ENCODE measurements around the gene HDGF.

Gene HDGF

DNA sequence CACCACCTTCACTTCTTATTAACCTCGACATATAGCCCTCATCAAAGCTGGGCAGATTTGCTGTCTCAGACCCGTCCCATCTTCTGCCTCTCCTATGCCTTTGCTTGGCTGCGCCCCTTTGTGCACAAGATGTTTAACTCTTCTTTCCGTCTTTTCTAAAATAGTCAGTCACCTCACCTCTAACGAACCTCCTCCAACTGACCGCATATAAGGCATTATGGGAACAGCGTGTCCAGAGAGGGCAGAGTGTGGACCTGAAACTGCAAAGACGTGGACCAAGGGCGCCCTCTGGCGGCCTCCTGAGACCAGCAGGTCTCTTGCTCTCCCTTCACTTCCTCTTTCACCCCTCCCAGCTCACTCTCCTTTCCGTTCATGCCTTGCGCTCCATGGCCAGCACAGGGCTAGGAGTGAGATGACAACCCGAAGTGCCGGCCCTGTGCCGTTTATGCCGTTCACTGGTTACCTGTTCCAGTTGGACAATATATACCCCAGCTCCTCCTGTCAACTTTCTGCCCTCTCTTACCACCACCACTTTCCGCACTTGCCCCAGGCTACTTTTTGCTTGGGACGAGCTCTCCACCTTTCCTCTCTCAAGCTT is 25.7 kb downstream of the HDGF start:
- DNase-seq (ENCODE audit: low read depth): peak; percentile 54

DNA sequence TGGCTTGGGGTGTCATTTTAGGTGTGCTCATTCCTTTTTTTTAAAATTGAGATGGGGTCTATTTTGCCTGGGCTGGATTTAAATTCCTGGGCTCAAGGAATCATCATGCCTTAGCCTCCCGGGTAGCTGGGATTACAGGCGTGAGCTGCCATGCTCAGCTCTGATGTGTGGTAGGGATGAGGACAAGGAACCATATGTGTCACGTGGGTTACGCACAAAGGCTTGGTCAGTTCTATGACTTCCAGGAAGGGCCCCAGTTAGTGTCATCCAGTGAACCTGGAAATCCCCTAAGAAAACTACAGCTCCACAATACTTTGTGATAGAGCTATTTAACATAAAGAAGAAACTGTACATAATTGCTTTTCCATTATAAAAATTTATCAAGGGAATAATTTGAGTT is 29.9 kb downstream of the HDGF start:
- no peak for DNase-seq (ENCODE audit: low read depth)

DNA sequence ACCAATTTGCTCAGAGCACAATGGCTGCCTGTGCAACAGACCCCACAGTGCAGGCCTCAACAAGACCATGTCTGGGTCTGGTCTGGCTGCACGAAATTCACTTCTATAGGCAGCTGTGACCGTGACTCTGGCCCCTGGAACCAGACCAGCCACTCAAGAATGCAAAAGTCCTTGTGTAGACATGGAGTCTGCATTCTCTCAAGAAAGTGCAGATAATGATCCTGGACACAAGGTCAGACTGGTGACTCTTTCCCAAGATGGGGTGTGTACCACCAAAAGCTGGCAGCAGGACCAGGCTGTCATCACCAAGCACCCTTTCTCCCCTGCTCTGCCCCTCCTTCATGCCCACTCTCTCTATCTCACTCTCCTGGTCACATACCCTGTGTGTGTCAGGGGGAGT is 30.3 kb downstream of the HDGF start:
- DNase-seq (ENCODE audit: low read depth): no peak

DNA sequence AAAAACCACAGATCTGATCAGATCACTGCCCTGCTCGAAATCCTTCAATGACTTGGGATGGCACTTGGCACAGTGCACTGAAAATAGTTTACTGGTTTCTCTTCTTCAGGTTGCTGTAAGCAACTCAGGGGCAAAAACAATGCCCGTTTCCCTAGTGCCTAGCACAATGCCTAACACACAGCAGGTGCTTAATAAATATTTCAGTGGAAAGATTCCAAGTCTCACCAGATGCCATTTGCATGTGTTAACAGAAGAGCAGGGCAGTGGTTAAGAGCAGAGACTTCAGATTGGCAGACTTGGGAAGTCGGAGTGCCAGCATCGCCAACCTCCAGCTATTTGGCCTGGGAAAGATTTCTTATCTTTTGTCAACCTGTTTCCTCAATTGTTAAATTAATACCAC is 34.1 kb downstream of the HDGF start:
- no peak for DNase-seq (ENCODE audit: low read depth)

DNA sequence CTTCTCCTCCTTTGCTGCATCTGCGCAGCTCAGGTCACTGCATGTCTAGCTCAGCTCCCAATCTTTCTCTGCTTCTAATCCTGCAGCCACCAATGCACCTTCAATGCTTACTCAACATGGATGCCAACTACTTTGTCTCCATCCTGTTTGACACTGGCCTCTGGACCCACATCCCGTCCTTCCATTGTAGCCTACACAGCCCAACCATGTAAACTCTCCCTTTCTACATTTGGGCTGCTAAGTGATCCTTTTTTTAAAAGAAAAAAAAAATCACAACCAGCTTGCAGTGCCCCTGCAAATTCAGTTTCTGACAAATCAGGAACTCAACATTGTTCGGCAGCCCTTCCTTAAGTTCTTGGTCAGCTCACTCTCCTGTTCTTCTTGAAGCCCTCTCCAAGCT is 36.6 kb downstream of the HDGF start:
- DNase-seq (ENCODE audit: low read depth): no peak

DNA sequence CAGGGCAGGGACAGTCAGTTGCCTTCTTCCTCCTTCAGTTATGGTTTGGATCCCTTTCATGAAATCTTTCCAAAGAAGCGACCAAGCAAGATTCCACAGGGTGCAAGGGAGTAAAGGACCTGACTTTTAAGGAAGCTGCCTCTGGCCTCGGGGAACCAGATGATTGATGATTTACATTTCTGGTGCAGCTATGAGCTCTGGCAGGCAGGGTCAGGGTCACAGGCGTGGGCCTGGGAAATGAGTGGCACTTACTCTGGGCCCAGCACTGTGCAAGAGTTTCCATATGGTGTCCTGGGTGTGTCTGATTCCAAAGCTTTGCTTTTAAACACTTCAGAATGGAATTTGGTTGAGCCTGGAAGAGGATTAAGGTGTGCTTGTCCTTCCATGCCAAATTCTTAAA is 38.8 kb downstream of the HDGF start:
- no peak for DNase-seq (ENCODE audit: low read depth)

- DNase-seq (ENCODE audit: low read depth): no peak
Measured at GRCh38 chr1:156711011-156711817, 40.3 kb downstream of the HDGF start.

GRCh38 chr1:156709757-156710489 is 41.6 kb downstream of the HDGF start:
- no peak for DNase-seq (ENCODE audit: low read depth)

DNA sequence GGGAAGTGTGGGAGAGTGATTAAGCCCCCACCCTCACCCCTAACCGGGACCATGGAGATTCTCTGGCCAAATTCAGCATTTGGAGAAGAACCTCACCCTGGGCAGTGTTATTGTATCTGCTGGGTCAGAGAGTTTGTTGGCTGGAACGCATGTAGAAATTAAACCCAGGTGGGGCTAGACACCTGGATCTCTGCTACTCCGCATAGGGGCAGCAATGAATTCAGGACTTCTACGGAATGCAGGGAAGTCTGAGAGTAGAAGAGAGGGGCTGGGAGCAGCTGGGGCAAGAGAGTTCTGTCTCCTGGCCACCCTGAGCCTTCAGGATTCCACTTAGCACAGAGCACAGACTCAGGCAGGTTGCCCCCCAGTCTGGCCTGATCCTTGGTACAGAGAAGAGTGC is 42.4 kb downstream of the HDGF start:
- DNase-seq (ENCODE audit: low read depth): no peak

GRCh38 chr1:156708218-156708661 is 43.2 kb downstream of the HDGF start:
- DNase-seq (ENCODE audit: low read depth): no peak

DNA sequence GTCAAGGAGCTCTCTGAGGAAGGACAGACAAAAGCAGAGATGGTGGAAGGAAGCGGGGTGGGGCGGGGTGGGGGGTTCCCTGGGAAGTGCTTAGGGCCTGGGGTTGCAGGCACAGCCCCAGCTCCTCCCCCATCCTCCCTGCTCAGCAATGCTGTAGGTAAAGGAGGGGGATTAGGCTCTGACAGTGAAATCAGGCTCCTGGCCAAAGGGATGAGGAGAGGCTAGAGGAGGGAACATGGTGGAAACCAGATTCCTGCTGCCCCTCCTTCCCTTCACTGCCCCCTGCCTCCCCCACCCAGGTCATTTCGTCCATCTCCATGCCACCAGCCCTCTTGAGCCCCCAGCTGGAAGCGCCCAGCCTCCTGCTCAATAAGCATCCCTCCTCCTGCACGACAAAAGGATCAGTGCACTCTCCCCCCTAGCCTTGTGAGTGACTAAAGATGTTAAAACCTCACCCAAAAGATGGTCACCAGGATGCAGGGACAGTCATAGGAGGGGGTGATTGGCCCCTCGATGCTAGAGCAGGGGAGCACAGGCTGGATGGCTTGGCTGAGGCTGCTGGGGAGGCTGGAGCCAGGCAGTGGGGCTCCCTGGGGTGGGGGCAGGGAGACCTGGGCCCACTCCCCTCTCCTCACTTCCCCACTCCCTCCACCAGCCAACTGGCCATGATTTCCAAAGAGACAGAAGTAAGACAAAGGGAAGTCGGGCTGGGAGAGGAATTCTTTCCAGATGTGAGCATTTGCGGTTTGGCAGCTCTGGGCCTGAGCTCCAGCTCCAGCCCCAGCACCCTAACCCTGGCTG is 43.9 kb downstream of the HDGF start:
- DNase-seq (ENCODE audit: low read depth): no peak

DNA sequence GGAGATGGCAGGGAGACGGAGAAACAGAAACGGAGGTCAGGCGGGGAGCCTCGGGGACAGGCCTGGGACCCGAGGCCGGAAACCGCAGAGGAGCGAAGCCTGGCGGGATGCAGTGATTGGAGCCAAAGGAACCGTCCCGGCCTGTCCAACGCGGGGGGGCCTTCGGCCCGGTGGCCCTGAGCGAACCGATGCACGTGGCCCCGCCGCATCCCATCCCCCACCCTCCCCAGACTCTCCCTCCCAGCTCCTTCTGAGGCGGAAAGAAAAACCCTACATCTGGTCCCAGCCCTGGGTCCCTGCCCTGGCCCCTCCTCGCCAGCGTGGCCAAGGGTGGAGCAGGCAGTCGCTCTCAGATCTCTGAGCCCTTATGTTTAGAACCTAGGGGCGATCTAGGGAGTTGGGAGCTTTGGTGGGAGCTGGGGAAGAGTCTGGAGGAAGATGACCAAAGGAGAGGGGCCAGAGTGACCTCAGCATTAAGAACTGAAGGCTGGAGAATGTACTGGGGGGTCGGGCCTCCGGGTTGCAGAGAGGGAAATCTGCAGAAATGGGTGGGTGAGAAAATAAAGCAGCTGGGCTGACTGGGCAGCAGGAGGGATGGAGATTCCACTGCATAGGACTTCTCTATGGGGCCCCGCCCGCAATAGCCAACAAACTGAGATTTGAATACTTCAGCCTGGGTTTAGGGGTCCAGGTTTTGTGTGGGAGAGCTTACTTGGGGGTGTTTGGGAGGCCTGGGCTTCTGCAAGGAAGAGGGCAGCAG is 44.6 kb downstream of the HDGF start:
- DNase-seq (ENCODE audit: low read depth): no peak

GRCh38 chr1:156705918-156706656 is 45.4 kb downstream of the HDGF start:
- peak; percentile 42 for DNase-seq (ENCODE audit: low read depth)

GRCh38 chr1:156705321-156705917 is 46.1 kb downstream of the HDGF start, which contains the start of gene CRABP2:
CRABP2 (minus strand) TSS chr1:156705583; CDS start chr1:156705446, 137 bp downstream.
- DNase-seq (ENCODE audit: low read depth): no peak

GRCh38 chr1:156704930-156705320 is 46.5 kb downstream of the HDGF start:
- no peak for DNase-seq (ENCODE audit: low read depth)

DNA sequence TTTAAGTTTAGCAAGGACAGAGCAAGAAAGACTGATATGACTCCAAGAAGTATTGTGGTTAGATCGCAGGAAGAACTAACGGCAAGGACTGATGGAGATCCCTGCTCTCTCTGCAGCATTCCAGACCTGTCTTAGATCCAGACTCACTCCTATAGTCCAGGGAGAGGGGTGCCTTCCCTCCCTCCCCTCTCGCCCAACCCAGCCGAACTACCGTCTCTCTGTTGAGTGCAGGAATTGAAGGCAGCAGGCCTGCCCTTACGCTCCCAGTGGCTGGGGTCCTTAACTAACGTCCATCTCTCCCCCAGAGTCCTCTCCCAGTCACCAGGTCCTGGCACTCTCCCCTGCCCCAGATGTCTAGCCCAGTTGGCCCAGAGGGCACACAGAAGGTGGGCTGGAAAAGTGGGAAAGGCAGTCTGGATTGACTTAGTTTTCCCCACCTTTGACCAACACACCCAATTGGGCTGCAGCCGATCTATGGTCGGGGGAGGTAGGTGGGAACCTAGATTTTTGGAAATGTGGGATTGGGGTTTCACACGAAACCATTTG is 47.2 kb downstream of the HDGF start:
- no peak for DNase-seq (ENCODE audit: low read depth)

- DNase-seq (ENCODE audit: low read depth): no peak
Measured at GRCh38 chr1:156703741-156704140, 47.7 kb downstream of the HDGF start.

DNA sequence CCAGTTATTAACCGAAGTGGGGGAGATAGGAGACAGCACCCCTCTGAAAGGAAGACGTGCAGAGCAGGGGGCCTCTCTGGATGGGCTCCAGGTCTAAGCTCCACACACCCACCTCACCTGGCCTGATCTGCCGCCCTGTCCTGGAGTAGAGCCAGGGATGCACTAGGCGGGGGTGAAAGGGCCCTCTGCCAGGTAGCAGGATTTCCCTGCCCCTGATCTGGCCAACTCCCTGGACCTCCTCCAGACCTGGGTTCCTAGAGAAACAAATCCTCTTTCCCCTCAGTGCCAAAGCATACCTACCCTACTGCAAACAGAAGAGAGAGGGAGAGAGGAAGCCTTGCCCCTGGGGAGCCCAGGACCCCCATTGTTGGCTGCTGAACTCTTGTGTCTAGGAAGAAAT is 48.1 kb downstream of the HDGF start:
- DNase-seq (ENCODE audit: low read depth): no peak

DNA sequence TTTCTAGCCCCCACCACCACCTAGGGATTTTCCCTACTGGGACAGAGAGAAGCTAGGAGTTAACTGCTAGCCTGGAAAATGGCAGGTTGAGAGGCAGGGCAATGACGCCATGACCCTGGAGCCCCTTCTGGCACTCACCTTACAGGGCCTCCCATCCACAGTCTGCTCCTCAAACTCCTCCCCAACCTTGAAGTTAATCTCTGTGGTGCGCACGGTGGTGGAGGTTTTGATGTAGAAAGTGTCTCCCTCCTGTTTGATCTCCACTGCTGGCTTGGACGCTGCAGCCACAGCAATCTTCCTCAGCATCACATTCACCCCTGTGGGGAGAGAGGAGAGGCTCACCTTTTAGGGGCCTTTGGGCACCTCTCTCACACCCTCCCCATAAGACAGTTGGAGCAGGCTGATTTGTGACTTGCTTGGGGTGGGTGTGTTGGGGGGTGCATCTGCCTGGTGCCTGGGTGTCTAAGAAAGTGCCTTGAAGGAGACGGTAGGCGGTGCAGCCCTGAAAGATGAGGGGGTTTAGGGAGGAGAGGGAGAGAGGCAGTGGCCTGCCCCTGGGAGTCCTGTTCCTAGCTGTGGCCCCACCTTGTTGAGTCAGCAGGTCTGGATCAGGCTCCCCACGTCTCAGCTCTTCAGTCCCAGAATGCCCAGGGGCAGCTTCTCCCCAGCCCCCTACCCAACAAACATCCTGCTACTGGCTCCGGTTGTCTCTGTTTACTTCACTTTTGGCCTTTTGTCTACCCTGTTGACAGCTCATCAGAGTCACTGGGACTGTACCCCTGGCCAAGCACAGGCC is 50.5 kb downstream of the HDGF start:
- no peak for DNase-seq (ENCODE audit: low read depth)
